SK-N-SH (cell line): Measurements from ENCODE around the gene PIK3R5. TPM values are rescaled to one million over a fixed set of nuclear protein-coding genes. Genes with fewer than 3 reads are reported as not detected.

ENCODE experiments used
- CTCF ChIA-PET: fragments of 300-600, 350-600 bp; formaldehyde crosslinking; extraction: SDS; loops from one replicate; lab custom pipeline; 2021; lab: Yijun Ruan, JAX
- POLR2A ChIA-PET: fragments of 350-600 bp; sonication (Branson Sonifier 250); formaldehyde crosslinking; extraction: SDS; loops from one replicate; lab custom pipeline; 2020; ENCODE audit warnings: antibody characterized with exemption, inconsistent platforms; lab: Yijun Ruan, JAX
- DNase-seq: peaks from one replicate; pipeline ENCODE4 v3.0.0; 2012
- H2AFZ ChIP-seq: fragments of 200-600 bp; sonication (generic); 2 replicates; pipeline ENCODE4 v1.8.1; 2016; ENCODE audit warnings: antibody characterized with exemption, mild to moderate bottlenecking, low read depth
- H3F3A ChIP-seq: fragments of 200-600 bp; sonication (generic); replicated peaks from 2 replicates; pipeline ENCODE3; 2016; ENCODE audit warnings: antibody characterized with exemption, mild to moderate bottlenecking; ENCODE audit not compliant: insufficient read depth
- H3K27ac ChIP-seq, 2 experiments: fragments of 200-500 bp in 1 of 2; fragments of 200-600 bp in 1 of 2; sonication (Bioruptor generic) in 1 of 2; sonication (generic), shearing (Covaris generic) in 1 of 2; 2 replicates each; pipeline versions ENCODE4 v1.5.1 to v1.6.1; 2014 to 2016; ENCODE audit warnings: low read depth in 2 of 2, inconsistent platforms in 1 of 2, low read length in 1 of 2, mild to moderate bottlenecking in 1 of 2, mixed read lengths in 1 of 2
- H3K27me3 ChIP-seq: fragments of 200-600 bp; sonication (generic), shearing (Covaris generic); 2 replicates; pipeline ENCODE4 v1.6.1; 2016; ENCODE audit warnings: mixed run types; ENCODE audit not compliant: insufficient read depth
- H3K36me3 ChIP-seq, 2 experiments: fragments of 200-500 bp in 1 of 2; fragments of 200-600 bp in 1 of 2; sonication (Bioruptor generic) in 1 of 2; sonication (generic) in 1 of 2; replicated peaks in 1 of 2; 2 replicates each; pipeline versions ENCODE3 to v1.5.1; 2014 to 2016; ENCODE audit warnings: low read length in 1 of 2, mild to moderate bottlenecking in 1 of 2; ENCODE audit not compliant: insufficient read depth in 2 of 2, control insufficient read depth in 1 of 2
- H3K4me1 ChIP-seq, 2 experiments: fragments of 200-500 bp in 1 of 2; fragments of 200-600 bp in 1 of 2; sonication (Bioruptor generic) in 1 of 2; sonication (generic), shearing (Covaris generic) in 1 of 2; 2 replicates each; pipeline versions ENCODE4 v1.5.1 to v1.6.1; 2014 to 2016; ENCODE audit warnings: low read depth in 1 of 2, low read length in 1 of 2, mixed run types in 1 of 2; ENCODE audit not compliant: insufficient read depth in 2 of 2, control insufficient read depth in 1 of 2
- H3K4me2 ChIP-seq: fragments of 200-600 bp; sonication (generic), shearing (Covaris generic); 2 replicates; pipeline ENCODE4 v1.6.1; 2017; ENCODE audit warnings: mixed run types
- H3K4me3 ChIP-seq, 2 experiments: fragments of 200-500 bp in 1 of 2; fragments of 200-600 bp in 1 of 2; sonication (Bioruptor generic) in 1 of 2; sonication (generic), shearing (Covaris generic) in 1 of 2; 2 replicates each; pipeline versions ENCODE4 v1.5.1 to v1.8.1; 2014 to 2016; ENCODE audit warnings: low read depth in 2 of 2, inconsistent platforms in 1 of 2, low read length in 1 of 2, mild to moderate bottlenecking in 1 of 2, mixed read lengths in 1 of 2, moderate library complexity in 1 of 2
- H3K79me2 ChIP-seq: fragments of 200-600 bp; sonication (generic); 2 replicates; pipeline ENCODE4 v1.8.1; 2017; ENCODE audit warnings: mild to moderate bottlenecking; ENCODE audit not compliant: insufficient read depth
- H3K9ac ChIP-seq: fragments of 200-600 bp; sonication (generic); 2 replicates; pipeline ENCODE4 v1.6.1; 2017; ENCODE audit warnings: mixed run types
- H3K9me2 ChIP-seq: fragments of 200-600 bp; sonication (generic); 2 replicates; pipeline ENCODE4 v1.6.1; 2017; ENCODE audit warnings: mixed run types
- H3K9me3 ChIP-seq: fragments of 200-600 bp; sonication (generic); 2 replicates; pipeline ENCODE4 v1.6.1; 2017; ENCODE audit warnings: mixed run types, mild to moderate bottlenecking, moderate library complexity
- H4K20me1 ChIP-seq: fragments of 200-600 bp; sonication (generic); 2 replicates; pipeline ENCODE4 v1.6.1; 2017; ENCODE audit warnings: mild to moderate bottlenecking, mixed run types; ENCODE audit not compliant: insufficient read depth
- CHD2 ChIP-seq: fragments of 150-350 bp; IDR thresholded peaks from 2 replicates; pipeline ENCODE4 v1.6.1; 2018; ENCODE audit warnings: low read length; ENCODE audit not compliant: partially characterized antibody
- ELF1 ChIP-seq: IDR thresholded peaks from 2 replicates; pipeline ENCODE4 v1.4.0; 2012
- EZH2phosphoT487 ChIP-seq: fragments of 200-600 bp; sonication (generic); IDR thresholded peaks from 2 replicates; pipeline ENCODE4 v1.6.1; 2017; ENCODE audit warnings: low read depth, mixed run types, mild to moderate bottlenecking, antibody characterized with exemption, moderate library complexity, borderline replicate concordance
- IRF3 ChIP-seq: fragments of 150-350 bp; IDR thresholded peaks from 2 replicates; pipeline ENCODE4 v1.6.1; 2016; ENCODE audit warnings: mild to moderate bottlenecking, low read depth, low read length
- MXI1 ChIP-seq: IDR thresholded peaks from 2 replicates; pipeline ENCODE4 v1.6.1; 2012; ENCODE audit warnings: mild to moderate bottlenecking, low read depth, low read length, improper control_type of control experiment
- NRF1 ChIP-seq: IDR thresholded peaks from 2 replicates; pipeline ENCODE4 v1.6.1; 2012; ENCODE audit warnings: low read depth, mild to moderate bottlenecking, low read length
- PBX3 ChIP-seq: IDR thresholded peaks from 2 replicates; pipeline ENCODE4; 2012
- POLR2AphosphoS5 ChIP-seq: IDR thresholded peaks from 2 replicates; pipeline ENCODE4 v1.6.1; 2012; ENCODE audit warnings: low read depth, low read length
- REST ChIP-seq: IDR thresholded peaks from 2 replicates; pipeline ENCODE4 v1.6.1; 2012; ENCODE audit warnings: mild to moderate bottlenecking, low read depth, low read length, moderate library complexity
- RXRA ChIP-seq: IDR thresholded peaks from 2 replicates; pipeline ENCODE4 v1.4.0; 2012; ENCODE audit warnings: low read depth, mild to moderate bottlenecking, borderline replicate concordance
- WGBS: methylation state at CpG from one replicate; pipeline ENCODE4 v1.1.6; 2017; ENCODE audit warnings: low lambda C conversion rate; 5-methylcytosine and 5-hydroxymethylcytosine counted together
- polyA plus RNA-seq, 3 experiments: library from polyadenylated mRNA; depleted of rRNA; stranded (reverse); fragments of >200 nt; gene quantifications; 2 replicates each; pipeline ENCODE4 v1.2.3, GENCODE V29; 2012

Gene PIK3R5
- polyA plus RNA-seq, 1 of the 3 experiments (the other 2 are of a cell fraction) = not detected

GRCh38 chr17:8941520-8941919 is 24.0 kb downstream of the PIK3R5 start (continued):
- TF ChIP-seq RXRA = no peak
- TF ChIP-seq CHD2 = no peak

GRCh38 chr17:8940866-8941471 is 24.5 kb downstream of the PIK3R5 start:
- no peaks in the 10 kb centered on the region for H4K20me1 ChIP-seq
- peaks cover 45% of the 10 kb centered on the region; the same call in 1 of the 2 replicates for H3K27me3 ChIP-seq
- no peaks in the 10 kb centered on the region for H3K36me3 ChIP-seq
- H3K9me3 ChIP-seq = no peaks in the 10 kb centered on the region
- no peak overlapping the region for H3K9ac ChIP-seq
- no peaks in the 10 kb centered on the region for H3F3A ChIP-seq
- WGBS = 2% methylated on average over 6 of the region's 6 CpGs
- POLR2A ChIA-PET = no interaction called here
- no peaks in the 10 kb centered on the region for H3K9me2 ChIP-seq
- H3K79me2 ChIP-seq = no peaks in the 10 kb centered on the region
- H3K4me3 ChIP-seq = no peak overlapping the region
- H3K27ac ChIP-seq = no peak overlapping the region
- no peak overlapping the region for H2AFZ ChIP-seq
- H3K4me1 ChIP-seq = no peaks in the 10 kb centered on the region
- no peak for DNase-seq
- CTCF ChIA-PET = no interaction called here
- no peak overlapping the region for H3K4me2 ChIP-seq
- TF ChIP-seq ELF1 (no peak), NRF1 (no peak), PBX3 (no peak), REST (no peak), RXRA (no peak), CHD2 (no peak), POLR2AphosphoS5 (no peak), EZH2phosphoT487 (no peak), IRF3 (no peak), MXI1 (no peak)
